Gastrocnemius medialis (tissue), 4 donors: ENCODE results near the gene ZNF180. TPM values are rescaled to one million over a fixed set of nuclear protein-coding genes. Genes with fewer than 3 reads are reported as not detected.

Experiments used
- ATAC-seq, 2 donors: fragments of 150-250 bp; one replicate each; pipeline ENCODE4 v1.9.1; 2016
- DNase-seq, 2 donors: peaks; one replicate each; pipeline ENCODE4 v3.0.0-alpha.2; 2019
- H3K27ac ChIP-seq, 4 donors: fragments of 200-600 bp; sonication (generic); 1 replicate in 1 of 4; 2 replicates in 3 of 4; pipeline ENCODE4 v1.5.1; 2016 to 2018; ENCODE audit warnings: mild to moderate bottlenecking in 2 of 4, moderate library complexity in 1 of 4
- H3K27me3 ChIP-seq, 3 donors: fragments of 200-600 bp; sonication (generic) in 2 of 3; 1 replicate in 1 of 3; 2 replicates in 2 of 3; pipeline versions ENCODE4 v1.5.1 to v1.6.0; 2016 to 2019; ENCODE audit warnings: mild to moderate bottlenecking in 1 of 3, moderate library complexity in 1 of 3
- H3K36me3 ChIP-seq, 2 donors: fragments of 200-600 bp; sonication (generic) in 1 of 2; one replicate each; pipeline ENCODE4 v1.5.1; 2017 to 2018
- H3K4me1 ChIP-seq, 2 donors: fragments of 200-600 bp; sonication (generic) in 1 of 2; one replicate each; pipeline ENCODE4 v1.5.1; 2016 to 2017; ENCODE audit warnings: mild to moderate bottlenecking in 2 of 2
- H3K4me3 ChIP-seq, 4 donors: fragments of 200-600 bp; sonication (generic) in 3 of 4; 1 replicate in 1 of 4; 2 replicates in 3 of 4; pipeline ENCODE4 v1.5.1; 2016 to 2019; ENCODE audit warnings: mild to moderate bottlenecking in 2 of 4
- H3K9me3 ChIP-seq, 3 donors: fragments of 200-600 bp; sonication (generic) in 2 of 3; 1 replicate in 1 of 3; 2 replicates in 2 of 3; pipeline ENCODE4 v1.5.1; 2016 to 2019
- CTCF ChIP-seq, 5 experiments: fragments of 450-650 bp in 3 of 5; fragments of 200-600 bp in 2 of 5; sonication (generic) in 2 of 5; IDR thresholded peaks in 4 of 5; conservative IDR thresholded peaks in 1 of 5; 1 replicate in 4 of 5; 2 replicates in 1 of 5; pipeline ENCODE4 v1.5.1; 2016 to 2019; ENCODE audit warnings: antibody characterized with exemption in 5 of 5, mild to moderate bottlenecking in 3 of 5, moderate library complexity in 3 of 5
- POLR2A ChIP-seq, 2 donors: fragments of 450-650 bp; IDR thresholded peaks; one replicate each; pipeline ENCODE4 v1.6.1; 2017; ENCODE audit warnings: antibody characterized with exemption in 2 of 2, mild to moderate bottlenecking in 2 of 2, moderate library complexity in 2 of 2
- in situ Hi-C, 4 donors: fragments of 200-750 bp; cut with MboI; loops; one replicate each; pipeline versions ENCODE4 v1.15.0 to v1.8.0; 2017; ENCODE audit warnings: low sequenced_read_pairs in 4 of 4
- intact Hi-C: fragments of 100-400 bp; cut with DNase I; formaldehyde crosslinking; loops from one replicate; pipeline ENCODE4 v1.15.1; 2023; ENCODE audit warnings: low total_unique reads
- total RNA-seq, 4 donors: library from RNA; depleted of rRNA; stranded (reverse); fragments of >200 nt; gene quantifications; one replicate each; pipeline versions ENCODE4 v1.1.0 to v1.2.3, GENCODE V29; 2016

The ZNF180 gene
- total RNA-seq, 4 donors from 2014 or later, result 2.1 to 17.4 (median 5.1) TPM

DNA sequence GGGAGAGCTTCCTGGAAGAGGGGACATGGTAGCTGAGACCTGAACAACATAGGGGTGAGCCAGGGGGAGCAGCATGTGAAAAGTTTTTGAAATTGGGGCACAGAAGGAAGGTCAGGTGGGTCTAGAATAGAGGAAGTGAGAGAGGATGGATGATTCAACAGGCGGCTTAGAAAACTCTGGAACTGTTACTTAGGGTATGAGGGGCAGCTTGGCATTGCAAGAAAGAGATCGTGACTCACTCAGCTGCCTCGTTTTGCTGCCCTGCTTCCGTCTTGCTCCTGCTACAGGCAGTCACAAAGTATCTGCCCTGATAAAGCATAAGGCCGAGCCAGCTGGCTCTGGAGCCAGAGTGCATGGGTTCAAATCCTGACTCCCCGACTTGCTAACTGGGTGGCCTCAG, 30.5 kb upstream of the ZNF180 start:
- H3K36me3 ChIP-seq, result no peaks in the 10 kb centered on the region
- no peaks in the 10 kb centered on the region for H3K9me3 ChIP-seq
- DNase-seq (no peak), ATAC-seq (no peak)
- H3K27ac ChIP-seq, result no peak overlapping the region
- H3K4me3 ChIP-seq, result no peak overlapping the region
- H3K4me1 ChIP-seq, result no peaks in the 10 kb centered on the region
- TF ChIP-seq POLR2A (IDR thresholded peaks at IDR 0.05), result no peak
- TF ChIP-seq CTCF (IDR thresholded peaks at IDR 0.05 in 4 of 5, conservative IDR thresholded peaks at IDR 0.05 in 1 of 5), result no peak
- intact Hi-C loops (no loop called here), in situ Hi-C loops (no loop called here)
- H3K27me3 ChIP-seq, result peaks cover 0 to 4% (median 3%) of the 10 kb centered on the region in 3 donors

DNA sequence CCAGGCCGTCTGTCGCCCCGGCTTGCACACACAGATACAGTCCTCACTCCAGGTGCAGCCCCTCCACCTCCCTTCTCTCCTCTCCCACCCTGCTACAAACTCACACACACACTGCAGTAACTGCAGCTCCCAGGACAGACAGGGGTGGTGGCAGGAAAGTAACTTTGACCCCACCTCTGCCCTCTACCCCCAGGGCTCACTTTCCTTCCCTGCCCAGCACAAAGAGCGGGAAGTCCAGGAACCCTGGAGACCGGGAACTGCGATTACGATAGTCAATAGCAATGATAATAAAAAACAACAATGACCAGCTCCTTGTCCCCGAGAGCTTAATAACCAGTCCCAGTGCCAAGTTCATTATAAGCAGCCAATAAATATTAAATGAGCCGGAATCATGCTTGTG, 29.2 kb upstream of the ZNF180 start, which contains the start of gene CEACAM20:
CEACAM20 (minus strand) TSS at position 140 of the 400 bp plus-strand sequence. CDS start 166 bp downstream, outside the sequence.
- intact Hi-C loops (no loop called here), in situ Hi-C loops (no loop called here)
- TF ChIP-seq POLR2A (IDR thresholded peaks at IDR 0.05), result no peak
- no peak for TF ChIP-seq CTCF (IDR thresholded peaks at IDR 0.05 in 4 of 5, conservative IDR thresholded peaks at IDR 0.05 in 1 of 5)
- Histone ChIP-seq H3K36me3 (no peaks in the 10 kb centered on the region), H3K4me3 (no peak within 1 kb of the TSS), H3K4me1 (no peaks in the 10 kb centered on the region), H3K9me3 (no peaks in the 10 kb centered on the region), H3K27ac (no peak within 1 kb of the TSS), H3K27me3 (peaks cover 0 to 4% (median under 1%) of the 10 kb centered on the region in 3 donors)
- no peak for ATAC-seq
- no peak for DNase-seq

DNA sequence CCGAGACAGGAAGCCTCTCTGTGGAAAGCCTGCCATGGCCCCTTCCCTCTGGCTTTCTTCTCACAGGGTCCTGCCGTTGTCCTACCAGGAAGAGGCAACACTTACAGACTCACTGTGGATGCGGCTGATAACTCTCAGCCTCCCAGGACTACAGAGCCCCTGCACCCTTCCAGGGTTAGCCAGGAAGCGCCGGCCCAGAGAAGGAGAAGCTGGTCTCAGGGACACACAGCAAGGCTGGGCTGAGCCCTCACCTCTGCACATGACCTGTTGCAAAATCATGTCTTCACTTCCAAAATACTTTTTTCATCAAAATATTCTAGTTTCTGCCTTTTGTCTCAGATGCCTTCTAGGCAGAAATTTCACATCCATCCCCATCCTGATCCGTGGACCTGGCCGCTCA, 27.2 kb upstream of the ZNF180 start:
- in situ Hi-C loops, result no loop called here
- DNase-seq (no peak), ATAC-seq (no peak)
- H3K4me3 ChIP-seq, result no peak overlapping the region
- no peak for TF ChIP-seq POLR2A (IDR thresholded peaks at IDR 0.05)
- no peak for TF ChIP-seq CTCF (IDR thresholded peaks at IDR 0.05 in 4 of 5, conservative IDR thresholded peaks at IDR 0.05 in 1 of 5)
- no peaks in the 10 kb centered on the region for H3K9me3 ChIP-seq
- no peaks in the 10 kb centered on the region for H3K36me3 ChIP-seq
- peaks cover 0 to 4% (median 0%) of the 10 kb centered on the region in 3 donors for H3K27me3 ChIP-seq
- no peak overlapping the region for H3K27ac ChIP-seq
- intact Hi-C loops, result no loop called here
- H3K4me1 ChIP-seq, result no peaks in the 10 kb centered on the region

- DNase-seq (no peak), ATAC-seq (no peak)
- H3K4me1 ChIP-seq, result no peaks in the 10 kb centered on the region
- no peaks in the 10 kb centered on the region for H3K36me3 ChIP-seq
- H3K27me3 ChIP-seq, result peaks cover 0 to 4% (median 0%) of the 10 kb centered on the region in 3 donors
- intact Hi-C loops (no loop called here), in situ Hi-C loops (no loop called here)
- TF ChIP-seq CTCF (IDR thresholded peaks at IDR 0.05 in 4 of 5, conservative IDR thresholded peaks at IDR 0.05 in 1 of 5) (no peak), POLR2A (IDR thresholded peaks at IDR 0.05) (no peak)
- no peak overlapping the region for H3K27ac ChIP-seq
- H3K4me3 ChIP-seq, result no peak overlapping the region
- H3K9me3 ChIP-seq, result no peaks in the 10 kb centered on the region
Measured at GRCh38 chr19:44525721-44526430, 25.6 kb upstream of the ZNF180 start.
